ENCODE measurements around the gene ZMIZ1. TPM values are rescaled to one million over a fixed set of nuclear protein-coding genes. Genes with fewer than 3 reads are reported as not detected.

ZMIZ1 gene
- total and polyA plus RNA-seq, 2 experiments from 2014 or later: 9.2 to 30.9 TPM

DNA sequence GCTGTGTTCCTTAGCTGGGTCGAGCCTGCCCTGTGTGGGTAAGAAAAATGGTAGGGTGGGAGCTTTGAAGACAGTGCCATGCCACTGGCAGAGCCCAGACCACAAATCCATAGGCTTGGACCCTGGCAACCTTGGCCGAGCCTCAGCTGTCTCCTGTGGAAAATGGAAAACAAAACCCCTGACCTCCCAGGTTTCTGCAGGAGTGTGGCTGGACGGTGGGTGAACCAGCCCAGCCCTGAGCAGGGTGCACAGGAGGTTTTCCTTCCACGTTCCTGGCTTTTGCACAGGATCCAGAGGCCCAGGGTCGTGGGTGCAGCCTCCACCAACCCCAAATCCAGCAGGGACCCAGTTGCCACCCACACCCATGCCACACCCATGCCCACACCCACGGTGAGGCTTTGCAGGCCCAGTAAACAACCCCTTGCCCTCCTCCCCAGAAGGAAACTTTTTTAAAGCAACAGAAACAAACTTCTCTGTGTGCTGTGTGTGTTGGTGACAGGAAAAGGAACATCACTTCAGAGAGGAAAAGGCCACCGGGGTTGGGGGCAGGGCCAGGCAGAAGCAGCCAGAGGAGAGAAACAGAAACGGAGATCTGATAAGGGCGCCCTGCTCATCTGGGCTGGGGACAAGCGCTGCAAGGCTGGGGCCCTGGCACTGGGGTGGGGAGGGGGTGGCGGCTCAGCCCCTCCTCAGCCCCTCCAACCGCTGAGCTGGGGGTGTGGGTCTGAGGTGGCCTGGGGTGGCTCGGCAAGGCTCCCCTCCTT, 20.7 kb upstream of the ZMIZ1 start:
- Histone ChIP-seq H3K79me2 (replicated peaks; ENCODE audit: insufficient read depth) (no peaks in the 10 kb centered on the region), H4K20me1 (replicated peaks; ENCODE audit: insufficient read depth) (no peaks in the 10 kb centered on the region), H3K4me1 (ENCODE audit: insufficient read depth) (peaks cover 16% of the 10 kb centered on the region), H3K27me3 (ENCODE audit: insufficient read depth) (no peaks in the 10 kb centered on the region), H2AFZ (no peak overlapping the region), H3K36me3 (ENCODE audit: insufficient read depth) (no peaks in the 10 kb centered on the region), H3F3A (replicated peaks; ENCODE audit: low read depth) (no peaks in the 10 kb centered on the region), H3K4me2 (no peak overlapping the region), H3K9me2 (ENCODE audit: insufficient read depth) (no peaks in the 10 kb centered on the region), H3K27ac (ENCODE audit: low read depth) (no peak overlapping the region), H3K4me3 (no peak overlapping the region)
- ATAC-seq (no peak; the same call in 2 of the 3 replicates), DNase-seq (ENCODE audit: low spot score) (no peak)
- Mint-ChIP-seq H3K4me3 (no peak overlapping the region), H3K4me1 (peaks cover 43% of the 10 kb centered on the region), H3K27ac (no peak overlapping the region), H3K27me3 (ENCODE audit: insufficient read depth, low read depth, poor library complexity) (peaks cover 15% of the 10 kb centered on the region), H3K36me3 (ENCODE audit: low read depth) (no peaks in the 10 kb centered on the region), H3K9me3 (no peaks in the 10 kb centered on the region)
- TF ChIP-seq ZNF114 (CRISPR knock-in tag; IDR thresholded peaks at IDR 0.05) (no peak), JUNB (IDR thresholded peaks at IDR 0.05; ENCODE audit: unreplicated experiment) (no peak), STAT1 (IDR thresholded peaks at IDR 0.05; ENCODE audit: unreplicated experiment) (no peak), EZH2phosphoT487 (IDR thresholded peaks at IDR 0.05; ENCODE audit: unreplicated experiment) (no peak), ZNF331 (CRISPR knock-in tag; IDR thresholded peaks at IDR 0.05; ENCODE audit: low read depth) (no peak), NANOG (IDR thresholded peaks at IDR 0.05; ENCODE audit: borderline replicate concordance) (no peak), EZH2 (IDR thresholded peaks at IDR 0.05; ENCODE audit: low read depth, unreplicated experiment) (no peak), CREB1 (CRISPR knock-in tag; IDR thresholded peaks at IDR 0.05; ENCODE audit: low read depth) (no peak), POLR2AphosphoS5 (IDR thresholded peaks at IDR 0.05; ENCODE audit: low read depth) (no peak)
- TF ChIP-seq, protein P1, sequence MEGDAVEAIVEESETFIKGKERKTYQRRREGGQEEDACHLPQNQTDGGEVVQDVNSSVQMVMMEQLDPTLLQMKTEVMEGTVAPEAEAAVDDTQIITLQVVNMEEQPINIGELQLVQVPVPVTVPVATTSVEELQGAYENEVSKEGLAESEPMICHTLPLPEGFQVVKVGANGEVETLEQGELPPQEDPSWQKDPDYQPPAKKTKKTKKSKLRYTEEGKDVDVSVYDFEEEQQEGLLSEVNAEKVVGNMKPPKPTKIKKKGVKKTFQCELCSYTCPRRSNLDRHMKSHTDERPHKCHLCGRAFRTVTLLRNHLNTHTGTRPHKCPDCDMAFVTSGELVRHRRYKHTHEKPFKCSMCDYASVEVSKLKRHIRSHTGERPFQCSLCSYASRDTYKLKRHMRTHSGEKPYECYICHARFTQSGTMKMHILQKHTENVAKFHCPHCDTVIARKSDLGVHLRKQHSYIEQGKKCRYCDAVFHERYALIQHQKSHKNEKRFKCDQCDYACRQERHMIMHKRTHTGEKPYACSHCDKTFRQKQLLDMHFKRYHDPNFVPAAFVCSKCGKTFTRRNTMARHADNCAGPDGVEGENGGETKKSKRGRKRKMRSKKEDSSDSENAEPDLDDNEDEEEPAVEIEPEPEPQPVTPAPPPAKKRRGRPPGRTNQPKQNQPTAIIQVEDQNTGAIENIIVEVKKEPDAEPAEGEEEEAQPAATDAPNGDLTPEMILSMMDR (conservative IDR thresholded peaks at IDR 0.05; ENCODE audit: low read depth in 2 of 2): no peak
- TF ChIP-seq, protein P2, sequence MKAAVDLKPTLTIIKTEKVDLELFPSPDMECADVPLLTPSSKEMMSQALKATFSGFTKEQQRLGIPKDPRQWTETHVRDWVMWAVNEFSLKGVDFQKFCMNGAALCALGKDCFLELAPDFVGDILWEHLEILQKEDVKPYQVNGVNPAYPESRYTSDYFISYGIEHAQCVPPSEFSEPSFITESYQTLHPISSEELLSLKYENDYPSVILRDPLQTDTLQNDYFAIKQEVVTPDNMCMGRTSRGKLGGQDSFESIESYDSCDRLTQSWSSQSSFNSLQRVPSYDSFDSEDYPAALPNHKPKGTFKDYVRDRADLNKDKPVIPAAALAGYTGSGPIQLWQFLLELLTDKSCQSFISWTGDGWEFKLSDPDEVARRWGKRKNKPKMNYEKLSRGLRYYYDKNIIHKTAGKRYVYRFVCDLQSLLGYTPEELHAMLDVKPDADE (IDR thresholded peaks at IDR 0.05): no peak
- TF ChIP-seq, protein P3, sequence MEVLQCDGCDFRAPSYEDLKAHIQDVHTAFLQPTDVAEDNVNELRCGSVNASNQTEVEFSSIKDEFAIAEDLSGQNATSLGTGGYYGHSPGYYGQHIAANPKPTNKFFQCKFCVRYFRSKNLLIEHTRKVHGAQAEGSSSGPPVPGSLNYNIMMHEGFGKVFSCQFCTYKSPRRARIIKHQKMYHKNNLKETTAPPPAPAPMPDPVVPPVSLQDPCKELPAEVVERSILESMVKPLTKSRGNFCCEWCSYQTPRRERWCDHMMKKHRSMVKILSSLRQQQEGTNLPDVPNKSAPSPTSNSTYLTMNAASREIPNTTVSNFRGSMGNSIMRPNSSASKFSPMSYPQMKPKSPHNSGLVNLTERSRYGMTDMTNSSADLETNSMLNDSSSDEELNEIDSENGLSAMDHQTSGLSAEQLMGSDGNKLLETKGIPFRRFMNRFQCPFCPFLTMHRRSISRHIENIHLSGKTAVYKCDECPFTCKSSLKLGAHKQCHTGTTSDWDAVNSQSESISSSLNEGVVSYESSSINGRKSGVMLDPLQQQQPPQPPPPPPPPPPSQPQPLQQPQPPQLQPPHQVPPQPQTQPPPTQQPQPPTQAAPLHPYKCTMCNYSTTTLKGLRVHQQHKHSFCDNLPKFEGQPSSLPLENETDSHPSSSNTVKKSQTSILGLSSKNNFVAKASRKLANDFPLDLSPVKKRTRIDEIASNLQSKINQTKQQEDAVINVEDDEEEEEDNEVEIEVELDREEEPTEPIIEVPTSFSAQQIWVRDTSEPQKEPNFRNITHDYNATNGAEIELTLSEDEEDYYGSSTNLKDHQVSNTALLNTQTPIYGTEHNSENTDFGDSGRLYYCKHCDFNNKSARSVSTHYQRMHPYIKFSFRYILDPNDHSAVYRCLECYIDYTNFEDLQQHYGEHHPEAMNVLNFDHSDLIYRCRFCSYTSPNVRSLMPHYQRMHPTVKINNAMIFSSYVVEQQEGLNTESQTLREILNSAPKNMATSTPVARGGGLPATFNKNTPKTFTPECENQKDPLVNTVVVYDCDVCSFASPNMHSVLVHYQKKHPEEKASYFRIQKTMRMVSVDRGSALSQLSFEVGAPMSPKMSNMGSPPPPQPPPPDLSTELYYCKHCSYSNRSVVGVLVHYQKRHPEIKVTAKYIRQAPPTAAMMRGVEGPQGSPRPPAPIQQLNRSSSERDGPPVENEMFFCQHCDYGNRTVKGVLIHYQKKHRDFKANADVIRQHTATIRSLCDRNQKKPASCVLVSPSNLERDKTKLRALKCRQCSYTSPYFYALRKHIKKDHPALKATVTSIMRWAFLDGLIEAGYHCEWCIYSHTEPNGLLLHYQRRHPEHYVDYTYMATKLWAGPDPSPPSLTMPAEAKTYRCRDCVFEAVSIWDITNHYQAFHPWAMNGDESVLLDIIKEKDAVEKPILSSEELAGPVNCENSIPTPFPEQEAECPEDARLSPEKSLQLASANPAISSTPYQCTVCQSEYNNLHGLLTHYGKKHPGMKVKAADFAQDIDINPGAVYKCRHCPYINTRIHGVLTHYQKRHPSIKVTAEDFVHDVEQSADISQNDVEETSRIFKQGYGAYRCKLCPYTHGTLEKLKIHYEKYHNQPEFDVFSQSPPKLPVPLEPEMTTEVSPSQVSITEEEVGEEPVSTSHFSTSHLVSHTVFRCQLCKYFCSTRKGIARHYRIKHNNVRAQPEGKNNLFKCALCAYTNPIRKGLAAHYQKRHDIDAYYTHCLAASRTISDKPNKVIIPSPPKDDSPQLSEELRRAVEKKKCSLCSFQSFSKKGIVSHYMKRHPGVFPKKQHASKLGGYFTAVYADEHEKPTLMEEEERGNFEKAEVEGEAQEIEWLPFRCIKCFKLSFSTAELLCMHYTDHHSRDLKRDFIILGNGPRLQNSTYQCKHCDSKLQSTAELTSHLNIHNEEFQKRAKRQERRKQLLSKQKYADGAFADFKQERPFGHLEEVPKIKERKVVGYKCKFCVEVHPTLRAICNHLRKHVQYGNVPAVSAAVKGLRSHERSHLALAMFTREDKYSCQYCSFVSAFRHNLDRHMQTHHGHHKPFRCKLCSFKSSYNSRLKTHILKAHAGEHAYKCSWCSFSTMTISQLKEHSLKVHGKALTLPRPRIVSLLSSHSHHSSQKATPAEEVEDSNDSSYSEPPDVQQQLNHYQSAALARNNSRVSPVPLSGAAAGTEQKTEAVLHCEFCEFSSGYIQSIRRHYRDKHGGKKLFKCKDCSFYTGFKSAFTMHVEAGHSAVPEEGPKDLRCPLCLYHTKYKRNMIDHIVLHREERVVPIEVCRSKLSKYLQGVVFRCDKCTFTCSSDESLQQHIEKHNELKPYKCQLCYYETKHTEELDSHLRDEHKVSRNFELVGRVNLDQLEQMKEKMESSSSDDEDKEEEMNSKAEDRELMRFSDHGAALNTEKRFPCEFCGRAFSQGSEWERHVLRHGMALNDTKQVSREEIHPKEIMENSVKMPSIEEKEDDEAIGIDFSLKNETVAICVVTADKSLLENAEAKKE (CRISPR knock-in tag; IDR thresholded peaks at IDR 0.05): no peak
- TF ChIP-seq, protein P4, sequence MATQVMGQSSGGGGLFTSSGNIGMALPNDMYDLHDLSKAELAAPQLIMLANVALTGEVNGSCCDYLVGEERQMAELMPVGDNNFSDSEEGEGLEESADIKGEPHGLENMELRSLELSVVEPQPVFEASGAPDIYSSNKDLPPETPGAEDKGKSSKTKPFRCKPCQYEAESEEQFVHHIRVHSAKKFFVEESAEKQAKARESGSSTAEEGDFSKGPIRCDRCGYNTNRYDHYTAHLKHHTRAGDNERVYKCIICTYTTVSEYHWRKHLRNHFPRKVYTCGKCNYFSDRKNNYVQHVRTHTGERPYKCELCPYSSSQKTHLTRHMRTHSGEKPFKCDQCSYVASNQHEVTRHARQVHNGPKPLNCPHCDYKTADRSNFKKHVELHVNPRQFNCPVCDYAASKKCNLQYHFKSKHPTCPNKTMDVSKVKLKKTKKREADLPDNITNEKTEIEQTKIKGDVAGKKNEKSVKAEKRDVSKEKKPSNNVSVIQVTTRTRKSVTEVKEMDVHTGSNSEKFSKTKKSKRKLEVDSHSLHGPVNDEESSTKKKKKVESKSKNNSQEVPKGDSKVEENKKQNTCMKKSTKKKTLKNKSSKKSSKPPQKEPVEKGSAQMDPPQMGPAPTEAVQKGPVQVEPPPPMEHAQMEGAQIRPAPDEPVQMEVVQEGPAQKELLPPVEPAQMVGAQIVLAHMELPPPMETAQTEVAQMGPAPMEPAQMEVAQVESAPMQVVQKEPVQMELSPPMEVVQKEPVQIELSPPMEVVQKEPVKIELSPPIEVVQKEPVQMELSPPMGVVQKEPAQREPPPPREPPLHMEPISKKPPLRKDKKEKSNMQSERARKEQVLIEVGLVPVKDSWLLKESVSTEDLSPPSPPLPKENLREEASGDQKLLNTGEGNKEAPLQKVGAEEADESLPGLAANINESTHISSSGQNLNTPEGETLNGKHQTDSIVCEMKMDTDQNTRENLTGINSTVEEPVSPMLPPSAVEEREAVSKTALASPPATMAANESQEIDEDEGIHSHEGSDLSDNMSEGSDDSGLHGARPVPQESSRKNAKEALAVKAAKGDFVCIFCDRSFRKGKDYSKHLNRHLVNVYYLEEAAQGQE (IDR thresholded peaks at IDR 0.05; ENCODE audit: unreplicated experiment): no peak

Data from GM23338 (cell line).